ENCODE results near the gene IL6.

IL6 gene

GRCh38 chr7:22695476-22696132 lies 31.4 kb upstream of the IL6 start:
- no peak overlapping the region for H3K4me3 ChIP-seq (ENCODE audit: low read depth, low read length)
- DNase-seq, result no peak
- no peak overlapping the region for H3K27ac ChIP-seq
- no peaks in the 10 kb centered on the region for H3K27me3 ChIP-seq (replicated peaks)
- H3K36me3 ChIP-seq (replicated peaks), result no peaks in the 10 kb centered on the region
- in situ Hi-C loops (cut with HindIII; ENCODE audit: low pct_ligation_motif_present, low sequenced_read_pairs), result no loop called here
- no peak for TF ChIP-seq CTCF (IDR thresholded peaks at IDR 0.05; ENCODE audit: low read depth, low read length, missing control alignments)

GRCh38 chr7:22696541-22697228 lies 30.3 kb upstream of the IL6 start:
- Histone ChIP-seq H3K4me3 (ENCODE audit: low read depth, low read length) (no peak overlapping the region), H3K27me3 (replicated peaks) (no peaks in the 10 kb centered on the region), H3K27ac (no peak overlapping the region), H3K36me3 (replicated peaks) (no peaks in the 10 kb centered on the region)
- TF ChIP-seq CTCF (IDR thresholded peaks at IDR 0.05; ENCODE audit: low read depth, low read length, missing control alignments), result no peak
- in situ Hi-C loops (cut with HindIII; ENCODE audit: low pct_ligation_motif_present, low sequenced_read_pairs), result no loop called here
- DNase-seq, result peak; percentile 25

- Histone ChIP-seq H3K27ac (no peak overlapping the region), H3K36me3 (replicated peaks) (no peaks in the 10 kb centered on the region), H3K4me3 (ENCODE audit: low read depth, low read length) (no peak overlapping the region), H3K27me3 (replicated peaks) (no peaks in the 10 kb centered on the region)
- in situ Hi-C loops (cut with HindIII; ENCODE audit: low pct_ligation_motif_present, low sequenced_read_pairs), result no loop called here
- no peak for TF ChIP-seq CTCF (IDR thresholded peaks at IDR 0.05; ENCODE audit: low read depth, low read length, missing control alignments)
- DNase-seq, result no peak
These were observed 29.6 kb upstream of the IL6 start for GRCh38 chr7:22697322-22697859.

DNA sequence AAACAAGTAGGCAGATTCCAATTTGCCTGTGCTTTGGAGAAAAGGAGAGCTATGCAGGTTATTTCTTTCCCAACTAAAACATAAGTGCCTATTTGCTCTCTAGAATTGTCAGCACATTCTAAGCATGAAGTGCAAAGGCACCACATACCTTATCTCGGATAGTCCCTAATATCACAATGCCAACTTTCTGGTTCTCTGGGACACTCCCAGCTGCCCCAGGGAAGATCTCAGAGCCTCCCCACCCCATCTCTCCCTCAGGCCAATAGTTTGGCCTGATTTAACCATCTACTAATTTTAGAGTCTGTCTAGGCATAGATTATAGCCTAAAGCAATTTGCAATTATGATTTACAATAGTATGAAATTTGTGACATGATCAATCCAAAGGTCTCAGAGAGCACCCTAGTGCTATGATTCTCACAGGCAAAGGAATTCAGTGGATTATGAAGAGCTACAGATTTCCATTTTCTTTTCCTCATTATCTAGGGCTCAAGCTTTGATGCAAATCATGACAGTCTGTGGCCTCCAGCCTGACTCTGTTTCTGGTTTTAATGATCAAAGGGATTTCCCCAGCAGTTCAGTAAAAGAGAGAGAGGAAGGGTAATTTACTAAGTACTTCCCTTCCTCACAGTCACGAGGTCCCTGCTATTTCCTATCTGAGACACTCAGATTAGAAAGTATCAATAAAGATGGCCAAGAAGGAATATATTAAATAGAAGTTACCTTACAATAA lies 29.0 kb upstream of the IL6 start:
- H3K4me3 ChIP-seq (ENCODE audit: low read depth, low read length), result no peak overlapping the region
- H3K27me3 ChIP-seq (replicated peaks), result no peaks in the 10 kb centered on the region
- DNase-seq, result no peak
- H3K36me3 ChIP-seq (replicated peaks), result no peaks in the 10 kb centered on the region
- TF ChIP-seq CTCF (IDR thresholded peaks at IDR 0.05; ENCODE audit: low read depth, low read length, missing control alignments), result no peak
- no peak overlapping the region for H3K27ac ChIP-seq
- in situ Hi-C loops (cut with HindIII; ENCODE audit: low pct_ligation_motif_present, low sequenced_read_pairs), result no loop called here

- Histone ChIP-seq H3K36me3 (replicated peaks) (no peaks in the 10 kb centered on the region), H3K27me3 (replicated peaks) (no peaks in the 10 kb centered on the region), H3K4me3 (ENCODE audit: low read depth, low read length) (no peak overlapping the region), H3K27ac (no peak overlapping the region)
- in situ Hi-C loops (cut with HindIII; ENCODE audit: low pct_ligation_motif_present, low sequenced_read_pairs), result no loop called here
- no peak for DNase-seq
- TF ChIP-seq CTCF (IDR thresholded peaks at IDR 0.05; ENCODE audit: low read depth, low read length, missing control alignments), result no peak
These were observed 28.2 kb upstream of the IL6 start for GRCh38 chr7:22698767-22699166.

Measured in brain microvascular endothelial cell (primary cell).